ENCODE results near the gene CNTLN.
"Not testable (repeated sequence)": the region's sequence is repeated elsewhere in the genome, so short reads cannot be mapped to it uniquely, and the experiment has no call there.

CNTLN gene

DNA sequence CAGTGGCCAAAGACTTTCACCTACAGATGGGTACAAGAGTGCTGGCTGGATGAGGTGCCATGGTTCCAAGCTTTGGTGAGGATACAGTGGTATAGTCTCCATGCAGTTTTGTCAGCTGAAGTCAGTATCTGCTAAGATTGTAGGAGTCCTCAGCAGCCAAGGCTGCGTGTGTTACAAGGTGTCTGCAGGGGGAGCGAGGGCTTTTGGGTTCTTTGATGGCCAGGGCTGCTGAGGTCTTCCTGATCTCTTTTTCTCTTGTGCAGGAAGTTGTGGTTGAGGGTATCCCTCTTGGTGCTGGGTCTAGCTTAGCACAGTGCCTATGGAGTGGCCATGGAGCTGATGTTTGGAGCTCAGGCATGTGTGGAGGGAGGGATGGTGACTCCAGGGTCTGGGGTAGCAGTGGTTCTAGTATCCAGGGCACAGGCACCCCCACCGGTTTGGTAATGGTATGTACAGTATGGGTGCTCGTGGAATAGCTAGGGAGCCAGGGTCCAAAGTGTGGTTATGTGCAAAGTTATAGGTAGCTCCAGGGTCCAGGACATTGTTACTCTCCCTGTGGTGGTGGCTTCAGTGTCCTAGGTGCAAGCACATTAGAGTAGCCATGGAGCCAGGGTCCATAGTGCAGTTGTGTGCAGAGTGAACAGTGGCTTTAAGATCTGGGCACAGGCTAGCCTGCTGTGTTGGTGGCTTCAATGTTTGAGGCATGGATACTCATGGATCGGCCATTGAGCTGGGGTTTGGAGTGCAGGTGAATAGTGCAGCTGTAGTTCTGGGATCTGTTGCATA, 36.7 kb downstream of the CNTLN start:
- Histone ChIP-seq H3K4me2 (ENCODE audit: low read depth, low read length, poor library complexity, severe bottlenecking) (no peak overlapping the region), H3K9me2 (replicated peaks; ENCODE audit: insufficient read depth, low read length) (no peaks in the 10 kb centered on the region; the same call in 1 of the 2 replicates), H3K27me3 (ENCODE audit: low read length) (no peaks in the 10 kb centered on the region), H3K4me3 (ENCODE audit: insufficient read depth, low read length, poor library complexity, severe bottlenecking) (no peak overlapping the region), H4K20me1 (ENCODE audit: low read depth, low read length) (no peaks in the 10 kb centered on the region), H3K9me3 (ENCODE audit: insufficient read depth, low read length) (no peaks in the 10 kb centered on the region), H2AFZ (ENCODE audit: low read depth, low read length, severe bottlenecking) (no peak overlapping the region), H3K27ac (ENCODE audit: low read depth, low read length) (no peak overlapping the region), H3K36me3 (ENCODE audit: low read length) (no peaks in the 10 kb centered on the region), H3K79me2 (ENCODE audit: insufficient read depth, low read length) (no peaks in the 10 kb centered on the region), H3K9ac (ENCODE audit: low read length) (no peak overlapping the region), H3F3A (ENCODE audit: insufficient read depth) (no peaks in the 10 kb centered on the region)
- TF ChIP-seq EZH2phosphoT487 (conservative IDR thresholded peaks at IDR 0.05; ENCODE audit: low read length) = no peak

- not testable (repeated sequence) for H3K36me3 ChIP-seq (ENCODE audit: low read length); H3K9ac ChIP-seq (ENCODE audit: low read length); H3K79me2 ChIP-seq (ENCODE audit: insufficient read depth, low read length)
Observed at GRCh38 chr9:17177496-17177895, 42.7 kb downstream of the CNTLN start.

GRCh38 chr9:17185481-17186029, 50.7 kb downstream of the CNTLN start:
- Histone ChIP-seq H3F3A (ENCODE audit: insufficient read depth) (no peaks in the 10 kb centered on the region), H3K9me2 (replicated peaks; ENCODE audit: insufficient read depth, low read length) (no peaks in the 10 kb centered on the region), H3K9me3 (ENCODE audit: insufficient read depth, low read length) (no peaks in the 10 kb centered on the region), H3K27me3 (ENCODE audit: low read length) (no peaks in the 10 kb centered on the region), H3K27ac (ENCODE audit: low read depth, low read length) (no peak overlapping the region), H3K79me2 (ENCODE audit: insufficient read depth, low read length) (no peaks in the 10 kb centered on the region), H4K20me1 (ENCODE audit: low read depth, low read length) (no peaks in the 10 kb centered on the region), H3K9ac (ENCODE audit: low read length) (no peak overlapping the region), H3K36me3 (ENCODE audit: low read length) (no peaks in the 10 kb centered on the region), H3K4me2 (ENCODE audit: low read depth, low read length, poor library complexity, severe bottlenecking) (no peak overlapping the region), H2AFZ (ENCODE audit: low read depth, low read length, severe bottlenecking) (no peak overlapping the region), H3K4me3 (ENCODE audit: insufficient read depth, low read length, poor library complexity, severe bottlenecking) (no peak overlapping the region)
- TF ChIP-seq EZH2phosphoT487 (conservative IDR thresholded peaks at IDR 0.05; ENCODE audit: low read length) (no peak), CTCF (IDR thresholded peaks at IDR 0.05; ENCODE audit: insufficient read depth, low read length, poor library complexity, severe bottlenecking) (no peak)

More at GRCh38 chr9:17177496-17177895, 42.7 kb downstream of the CNTLN start:
- H2AFZ ChIP-seq (ENCODE audit: low read depth, low read length, severe bottlenecking); H3K4me3 ChIP-seq (ENCODE audit: insufficient read depth, low read length, poor library complexity, severe bottlenecking); H3F3A ChIP-seq (ENCODE audit: insufficient read depth); H3K27me3 ChIP-seq (ENCODE audit: low read length); H3K27ac ChIP-seq (ENCODE audit: low read depth, low read length); H3K9me2 ChIP-seq (replicated peaks; ENCODE audit: insufficient read depth, low read length); H4K20me1 ChIP-seq (ENCODE audit: low read depth, low read length); H3K4me2 ChIP-seq (ENCODE audit: low read depth, low read length, poor library complexity, severe bottlenecking); H3K9me3 ChIP-seq (ENCODE audit: insufficient read depth, low read length): not testable (repeated sequence)

GRCh38 chr9:17191082-17191481, 56.2 kb downstream of the CNTLN start:
- no peaks in the 10 kb centered on the region for H3K79me2 ChIP-seq (ENCODE audit: insufficient read depth, low read length)
- H2AFZ ChIP-seq (ENCODE audit: low read depth, low read length, severe bottlenecking) = no peak overlapping the region
- H3F3A ChIP-seq (ENCODE audit: insufficient read depth) = no peaks in the 10 kb centered on the region
- H3K4me3 ChIP-seq (ENCODE audit: insufficient read depth, low read length, poor library complexity, severe bottlenecking) = no peak overlapping the region
- no peaks in the 10 kb centered on the region for H4K20me1 ChIP-seq (ENCODE audit: low read depth, low read length)
- H3K9me2 ChIP-seq (replicated peaks; ENCODE audit: insufficient read depth, low read length) = no peaks in the 10 kb centered on the region
- no peaks in the 10 kb centered on the region for H3K27me3 ChIP-seq (ENCODE audit: low read length)
- no peak overlapping the region for H3K27ac ChIP-seq (ENCODE audit: low read depth, low read length)
- H3K4me2 ChIP-seq (ENCODE audit: low read depth, low read length, poor library complexity, severe bottlenecking) = no peak overlapping the region
- no peaks in the 10 kb centered on the region for H3K36me3 ChIP-seq (ENCODE audit: low read length)
- H3K9ac ChIP-seq (ENCODE audit: low read length) = no peak overlapping the region
- H3K9me3 ChIP-seq (ENCODE audit: insufficient read depth, low read length) = no peaks in the 10 kb centered on the region
- TF ChIP-seq EZH2phosphoT487 (conservative IDR thresholded peaks at IDR 0.05; ENCODE audit: low read length) (no peak), CTCF (IDR thresholded peaks at IDR 0.05; ENCODE audit: insufficient read depth, low read length, poor library complexity, severe bottlenecking) (no peak)
